GM21515 (cell line): ENCODE results near the gene SCT.
A peak's percentile ranks its signal among the peaks of the same experiment; 100 is the strongest.

Experiments used
- ATAC-seq: cut with Tn5 transposase; IDR thresholded peaks from one replicate; pipeline ENCODE4 v1.9.1; 2021; ENCODE audit not compliant: unreplicated experiment

The SCT gene

GRCh38 chr11:623349-623869, 3.6 kb downstream of the SCT start:
- no peak for ATAC-seq

GRCh38 chr11:621838-622237, 5.1 kb downstream of the SCT start:
- no peak for ATAC-seq

- no peak for ATAC-seq
Measured at GRCh38 chr11:620935-621814, 5.8 kb downstream of the SCT start.

- no peak for ATAC-seq
Measured at GRCh38 chr11:620201-620600, 6.8 kb downstream of the SCT start.

- no peak for ATAC-seq
Measured at GRCh38 chr11:619628-620050, 7.3 kb downstream of the SCT start.

- ATAC-seq, result no peak
Measured at GRCh38 chr11:618856-619627, 7.9 kb downstream of the SCT start.

- ATAC-seq, result no peak
Measured at GRCh38 chr11:617912-618682, 8.9 kb downstream of the SCT start.

- ATAC-seq, result no peak
Measured at GRCh38 chr11:617199-617911, 9.6 kb downstream of the SCT start.

GRCh38 chr11:616320-617198, 10.4 kb downstream of the SCT start:
- no peak for ATAC-seq

- peak; percentile 78 for ATAC-seq
Measured at GRCh38 chr11:615504-616319, 11.3 kb downstream of the SCT start, which contains the start of gene IRF7. TSS of gene IRF7 (minus strand) at chr11:615950. CDS start at chr11:615364, 586 bp downstream.

GRCh38 chr11:614623-615503, 12.1 kb downstream of the SCT start:
- ATAC-seq, result no peak

- no peak for ATAC-seq
Measured at GRCh38 chr11:614021-614622, 12.9 kb downstream of the SCT start.

- ATAC-seq, result no peak
Measured at GRCh38 chr11:613369-613968, 13.5 kb downstream of the SCT start.

GRCh38 chr11:612961-613300, 14.1 kb downstream of the SCT start:
- ATAC-seq, result no peak

- ATAC-seq, result no peak
Measured at GRCh38 chr11:612201-612960, 14.6 kb downstream of the SCT start.
